ENCODE measurements around the gene GPR132. TPM values are rescaled to one million over a fixed set of nuclear protein-coding genes. Genes with fewer than 3 reads are reported as not detected.

Gene GPR132
- total and polyA plus RNA-seq, 10 of the 15 experiments (the other 5 are each of a cell fraction or from before 2014, with no cell fraction given), result 1.9 to 49.3 (median 20.4) TPM

DNA sequence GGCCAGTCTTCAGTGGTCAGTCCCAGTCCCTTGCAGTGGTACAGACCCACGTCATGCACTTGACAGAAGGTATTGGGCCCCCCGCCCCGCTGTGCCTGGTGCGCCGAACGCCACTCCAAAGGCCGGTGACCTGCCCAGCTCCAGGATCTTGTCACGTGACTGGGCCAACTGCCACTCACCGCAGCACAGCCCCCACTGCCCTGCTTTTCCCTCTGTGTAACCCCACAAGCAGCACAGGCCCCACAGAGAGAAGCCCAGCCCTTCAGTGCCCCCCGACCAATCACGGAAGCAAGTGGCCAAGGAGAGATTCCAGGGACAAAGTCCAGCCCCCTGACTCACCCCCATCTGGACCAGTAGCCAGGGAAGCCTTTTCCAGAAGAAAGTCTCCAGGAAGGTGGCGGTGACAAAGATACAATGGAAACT, 498 bp downstream of the GPR132 start (continued):
- TF ChIP-seq, protein P1, sequence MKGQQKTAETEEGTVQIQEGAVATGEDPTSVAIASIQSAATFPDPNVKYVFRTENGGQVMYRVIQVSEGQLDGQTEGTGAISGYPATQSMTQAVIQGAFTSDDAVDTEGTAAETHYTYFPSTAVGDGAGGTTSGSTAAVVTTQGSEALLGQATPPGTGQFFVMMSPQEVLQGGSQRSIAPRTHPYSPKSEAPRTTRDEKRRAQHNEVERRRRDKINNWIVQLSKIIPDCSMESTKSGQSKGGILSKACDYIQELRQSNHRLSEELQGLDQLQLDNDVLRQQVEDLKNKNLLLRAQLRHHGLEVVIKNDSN (IDR thresholded peaks at IDR 0.05; ENCODE audit: borderline replicate concordance, extremely low read length, insufficient read depth, low read depth, low read length), result peak; percentile 90
- TF ChIP-seq SMARCA5 (IDR thresholded peaks at IDR 0.05) (0 out of 2 replicates have a peak, but pooled peaks have one; percentile 44), SRF (IDR thresholded peaks at IDR 0.05; ENCODE audit: low read depth in 2 of 2, low read length in 2 of 2) (no peak), PAX5 (IDR thresholded peaks at IDR 0.05; ENCODE audit: borderline replicate concordance, low read depth, low read length) (peak; percentile 45; the same call in 1 of the 2 replicates), TARDBP (IDR thresholded peaks at IDR 0.05; ENCODE audit: borderline replicate concordance) (0 out of 2 replicates have a peak, but pooled peaks have one; percentile 41)
- TF ChIP-seq, protein P2, sequence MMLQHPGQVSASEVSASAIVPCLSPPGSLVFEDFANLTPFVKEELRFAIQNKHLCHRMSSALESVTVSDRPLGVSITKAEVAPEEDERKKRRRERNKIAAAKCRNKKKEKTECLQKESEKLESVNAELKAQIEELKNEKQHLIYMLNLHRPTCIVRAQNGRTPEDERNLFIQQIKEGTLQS (IDR thresholded peaks at IDR 0.05; ENCODE audit: borderline replicate concordance, extremely low read depth, low read depth, low read length), result peak; percentile 14; the same call in 1 of the 2 replicates
- TF ChIP-seq, protein P3, sequence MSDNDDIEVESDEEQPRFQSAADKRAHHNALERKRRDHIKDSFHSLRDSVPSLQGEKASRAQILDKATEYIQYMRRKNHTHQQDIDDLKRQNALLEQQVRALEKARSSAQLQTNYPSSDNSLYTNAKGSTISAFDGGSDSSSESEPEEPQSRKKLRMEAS (IDR thresholded peaks at IDR 0.05; ENCODE audit: low read depth, low read length), result 0 out of 2 replicates have a peak, but pooled peaks have one; percentile 28

DNA sequence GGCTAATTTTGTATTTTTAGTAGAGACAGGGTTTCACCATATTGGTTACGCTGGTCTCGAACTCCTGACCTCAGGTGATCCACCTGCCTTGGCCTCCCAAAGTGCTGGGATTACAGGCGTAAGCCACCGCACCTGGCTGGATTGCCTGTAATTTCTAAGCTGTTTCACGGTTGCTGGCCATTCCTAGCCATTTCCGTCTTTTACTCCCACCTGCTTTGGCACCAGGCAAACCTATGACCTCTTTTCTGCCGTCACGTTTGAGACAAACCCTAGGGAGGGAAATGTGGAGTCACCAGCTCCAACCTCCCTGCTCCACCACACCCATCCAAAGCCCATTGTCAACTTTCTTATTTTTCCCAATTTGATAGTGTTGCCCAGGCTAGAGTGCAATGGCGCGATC, 1.2 kb downstream of the GPR132 start:
- H3K79me2 ChIP-seq (ENCODE audit: control insufficient read depth, insufficient read depth, low read length), result peaks cover 82% of the 10 kb centered on the region
- peak overlapping the region; percentile 93 for H3K27ac ChIP-seq (ENCODE audit: control insufficient read depth, insufficient read depth)
- WGBS (ENCODE audit: insufficient coverage, insufficient replicate concordance, low lambda C conversion rate, missing lambda C conversion rate), result 3% methylated on average over 10 of the region's 10 CpGs
- ChIA-PET SMC1A (ENCODE audit: uncharacterized antibody, unreplicated experiment) (interaction anchor here (0.7 to 7.8 kb wide), 5 partner anchors 11 to 38 kb away, joined by 3 to 47 read pairs (median 11); no protein-coding TSS in a partner anchor), RAD21 (ENCODE audit: unreplicated experiment) (interaction anchor here (1.0 to 5.3 kb wide), 5 partner anchors 9 to 44 kb away, joined by 3 to 27 read pairs (median 9); partner anchors contain the start of gene CDCA4), POLR2A (interaction anchor here (0.6 to 3.1 kb wide), 6 partner anchors 9 to 43 kb away, joined by 3 to 16 read pairs (median 8); partner anchors contain the start of gene CDCA4), CTCF (interaction anchor here (3.2 to 11.9 kb wide), 2 partner anchors 19 to 24 kb away, joined by 20 to 114 read pairs; no protein-coding TSS in a partner anchor)
- intact Hi-C loops (cut with micrococcal nuclease; ENCODE audit: unreplicated experiment), result loop anchor here (10.0 kb wide), 1 partner anchor 421 kb away; the partner anchor contains the start of gene CRIP1
- in situ Hi-C loops (cut with MboI), result no loop called here
- no peak for ATAC-seq
- H3K4me3 ChIP-seq, result peak overlapping the region; percentile 64
- peak overlapping the region; percentile 98 for H3K4me2 ChIP-seq (ENCODE audit: control insufficient read depth, insufficient read depth)
- BruUV-seq (replicated peaks), result no TSS peak
- no peaks in the 10 kb centered on the region for H3K9me3 ChIP-seq (replicated peaks; ENCODE audit: control insufficient read depth, insufficient read depth, low read length)
- peaks cover 0 to 9% of the 10 kb centered on the region in 2 experiments; a peak in 3 of 4 replicates for H3K36me3 ChIP-seq (ENCODE audit: control insufficient read depth in 2 of 2, insufficient read depth in 2 of 2, low read length in 1 of 2)
- FAIRE-seq, result no peak
- DNase-seq (ENCODE audit: low read depth, low spot score), result no peak
- peaks cover 63% of the 10 kb centered on the region for H3K4me1 ChIP-seq (ENCODE audit: control insufficient read depth, insufficient read depth, low read length)
- peak overlapping the region; percentile 84 for H3K9ac ChIP-seq (ENCODE audit: control insufficient read depth, insufficient read depth, low read length)
- H3K27me3 ChIP-seq (replicated peaks in 1 of 2; ENCODE audit: control insufficient read depth in 2 of 2, insufficient read depth in 2 of 2, low read length in 1 of 2), result no peaks in the 10 kb centered on the region
- peaks cover 8% of the 10 kb centered on the region for H4K20me1 ChIP-seq (ENCODE audit: control insufficient read depth, insufficient read depth)
- no peak overlapping the region for H2AFZ ChIP-seq (ENCODE audit: control insufficient read depth, low read depth, low read length)
- TF ChIP-seq, protein P4, sequence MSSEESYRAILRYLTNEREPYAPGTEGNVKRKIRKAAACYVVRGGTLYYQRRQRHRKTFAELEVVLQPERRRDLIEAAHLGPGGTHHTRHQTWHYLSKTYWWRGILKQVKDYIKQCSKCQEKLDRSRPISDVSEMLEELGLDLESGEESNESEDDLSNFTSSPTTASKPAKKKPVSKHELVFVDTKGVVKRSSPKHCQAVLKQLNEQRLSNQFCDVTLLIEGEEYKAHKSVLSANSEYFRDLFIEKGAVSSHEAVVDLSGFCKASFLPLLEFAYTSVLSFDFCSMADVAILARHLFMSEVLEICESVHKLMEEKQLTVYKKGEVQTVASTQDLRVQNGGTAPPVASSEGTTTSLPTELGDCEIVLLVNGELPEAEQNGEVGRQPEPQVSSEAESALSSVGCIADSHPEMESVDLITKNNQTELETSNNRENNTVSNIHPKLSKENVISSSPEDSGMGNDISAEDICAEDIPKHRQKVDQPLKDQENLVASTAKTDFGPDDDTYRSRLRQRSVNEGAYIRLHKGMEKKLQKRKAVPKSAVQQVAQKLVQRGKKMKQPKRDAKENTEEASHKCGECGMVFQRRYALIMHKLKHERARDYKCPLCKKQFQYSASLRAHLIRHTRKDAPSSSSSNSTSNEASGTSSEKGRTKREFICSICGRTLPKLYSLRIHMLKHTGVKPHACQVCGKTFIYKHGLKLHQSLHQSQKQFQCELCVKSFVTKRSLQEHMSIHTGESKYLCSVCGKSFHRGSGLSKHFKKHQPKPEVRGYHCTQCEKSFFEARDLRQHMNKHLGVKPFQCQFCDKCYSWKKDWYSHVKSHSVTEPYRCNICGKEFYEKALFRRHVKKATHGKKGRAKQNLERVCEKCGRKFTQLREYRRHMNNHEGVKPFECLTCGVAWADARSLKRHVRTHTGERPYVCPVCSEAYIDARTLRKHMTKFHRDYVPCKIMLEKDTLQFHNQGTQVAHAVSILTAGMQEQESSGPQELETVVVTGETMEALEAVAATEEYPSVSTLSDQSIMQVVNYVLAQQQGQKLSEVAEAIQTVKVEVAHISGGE (CRISPR knock-in tag; IDR thresholded peaks at IDR 0.05), result no peak
- TF ChIP-seq POLR2AphosphoS5 (IDR thresholded peaks at IDR 0.05; ENCODE audit: low read length) (0 out of 2 replicates have a peak, but pooled peaks have one; percentile 65), MEF2A (IDR thresholded peaks at IDR 0.05; ENCODE audit: insufficient read depth, low read depth, low read length) (no peak), NFYB (IDR thresholded peaks at IDR 0.05; ENCODE audit: insufficient read depth, low read depth, low read length) (no peak), RBBP5 (conservative IDR thresholded peaks at IDR 0.05) (no peak)
- TF ChIP-seq, protein P5, sequence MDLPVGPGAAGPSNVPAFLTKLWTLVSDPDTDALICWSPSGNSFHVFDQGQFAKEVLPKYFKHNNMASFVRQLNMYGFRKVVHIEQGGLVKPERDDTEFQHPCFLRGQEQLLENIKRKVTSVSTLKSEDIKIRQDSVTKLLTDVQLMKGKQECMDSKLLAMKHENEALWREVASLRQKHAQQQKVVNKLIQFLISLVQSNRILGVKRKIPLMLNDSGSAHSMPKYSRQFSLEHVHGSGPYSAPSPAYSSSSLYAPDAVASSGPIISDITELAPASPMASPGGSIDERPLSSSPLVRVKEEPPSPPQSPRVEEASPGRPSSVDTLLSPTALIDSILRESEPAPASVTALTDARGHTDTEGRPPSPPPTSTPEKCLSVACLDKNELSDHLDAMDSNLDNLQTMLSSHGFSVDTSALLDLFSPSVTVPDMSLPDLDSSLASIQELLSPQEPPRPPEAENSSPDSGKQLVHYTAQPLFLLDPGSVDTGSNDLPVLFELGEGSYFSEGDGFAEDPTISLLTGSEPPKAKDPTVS (IDR thresholded peaks at IDR 0.05; ENCODE audit: low read depth, low read length), result no peak
